GM03348 (cell line): ENCODE data around the gene BFSP1.
A peak's percentile ranks its signal among the peaks of the same experiment; 100 is the strongest.

Experiments
- DNase-seq: peaks from one replicate; pipeline ENCODE4 v3.0.0; 2012; ENCODE audit warnings: low spot score

BFSP1 gene

GRCh38 chr20:17520583-17520982 lies 10.6 kb downstream of the BFSP1 start:
- DNase-seq = no peak

- no peak for DNase-seq
These were observed 11.4 kb downstream of the BFSP1 start for GRCh38 chr20:17519606-17520285.

DNA sequence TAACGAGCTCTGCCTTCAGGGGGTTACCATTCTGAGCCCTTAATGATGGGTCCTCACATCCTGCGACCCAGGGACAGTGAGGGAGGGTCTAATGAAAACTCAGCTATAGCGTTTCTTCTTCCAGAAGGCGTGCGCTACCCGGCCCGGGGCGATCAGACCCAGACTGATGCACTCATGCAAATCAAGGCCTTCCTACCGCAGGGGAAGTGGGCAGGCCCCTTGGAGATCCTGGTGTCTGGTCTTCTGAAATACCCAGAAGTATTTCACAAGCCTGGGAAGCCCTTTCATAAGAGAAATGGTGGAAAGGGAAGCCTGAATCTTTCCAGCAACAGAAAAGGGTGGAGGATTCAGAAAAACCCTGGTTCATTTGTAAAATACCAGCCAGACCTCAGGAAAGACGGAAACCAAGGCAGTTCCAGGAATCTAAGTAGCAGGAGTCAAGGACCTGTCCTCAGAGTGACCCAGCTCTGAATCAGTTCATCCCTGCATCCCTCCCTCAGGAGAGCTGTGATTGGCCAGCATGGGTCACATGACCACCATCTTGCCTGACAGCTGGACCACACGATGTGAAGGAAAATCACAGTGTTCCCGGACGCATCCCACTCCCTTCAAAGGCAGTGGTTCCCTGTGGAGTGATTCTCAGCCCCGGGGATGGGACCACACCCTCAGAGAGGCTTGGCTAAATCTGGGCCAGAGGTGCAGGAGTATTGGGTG lies 12.7 kb downstream of the BFSP1 start:
- peak; percentile 42 for DNase-seq

DNA sequence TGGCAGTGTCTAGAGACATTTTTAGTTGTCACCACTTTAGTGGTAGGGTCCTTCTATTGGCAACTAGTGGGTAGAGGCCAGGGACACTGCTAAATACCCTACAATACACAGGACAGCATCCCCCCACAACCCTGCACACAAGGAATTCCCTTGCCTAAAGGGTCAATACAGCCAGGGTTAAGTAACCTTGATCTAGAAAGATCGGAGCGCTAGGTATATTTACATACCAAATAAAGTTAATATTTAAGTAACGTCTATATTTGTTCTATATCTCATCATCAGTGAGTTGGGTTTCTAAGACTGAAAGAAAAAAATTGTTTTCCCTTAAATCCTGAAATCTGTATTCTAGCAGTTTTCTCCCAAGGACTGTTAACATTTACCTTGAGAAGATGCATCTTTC lies 16.1 kb downstream of the BFSP1 start:
- no peak for DNase-seq

GRCh38 chr20:17513939-17514338 lies 17.2 kb downstream of the BFSP1 start:
- no peak for DNase-seq

DNA sequence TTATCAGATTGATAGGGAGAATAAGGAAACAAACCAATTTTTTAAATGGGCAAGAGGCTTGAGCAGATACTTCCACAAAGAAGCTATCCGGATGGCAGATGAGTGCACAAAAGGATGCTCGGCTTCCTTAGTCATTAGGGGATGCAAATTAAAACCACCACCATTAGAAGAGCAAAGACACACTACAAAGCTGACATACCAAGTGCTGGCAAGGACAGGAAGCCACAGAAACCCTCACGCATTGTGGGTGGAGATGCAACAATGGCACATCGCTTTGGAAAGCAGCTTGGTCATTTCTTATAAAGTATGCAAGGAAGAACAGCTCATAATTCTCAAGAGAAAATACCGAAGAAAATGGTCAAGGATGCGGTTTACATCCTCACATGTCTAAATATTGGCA lies 19.8 kb downstream of the BFSP1 start:
- DNase-seq = no peak

- DNase-seq = no peak
These were observed 20.6 kb downstream of the BFSP1 start for GRCh38 chr20:17510548-17510947.

GRCh38 chr20:17508756-17509155 lies 22.4 kb downstream of the BFSP1 start:
- no peak for DNase-seq

DNA sequence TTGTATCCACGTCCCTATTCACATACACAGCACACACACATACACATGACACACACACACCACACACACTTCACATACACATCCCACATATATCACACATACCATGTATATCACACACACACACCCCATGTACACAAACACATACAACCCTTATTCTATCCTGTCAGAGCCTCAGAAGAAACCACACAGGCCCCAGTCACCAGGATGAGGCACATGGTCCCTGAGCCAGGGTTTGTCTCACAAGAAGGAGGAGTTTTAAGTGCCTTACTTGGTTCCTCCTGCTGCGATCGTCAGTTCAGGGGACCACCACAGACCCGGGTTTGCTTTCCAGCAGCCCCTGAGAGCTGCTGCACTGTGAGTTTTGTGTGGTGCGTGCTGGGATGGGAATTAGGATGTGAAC lies 23.6 kb downstream of the BFSP1 start:
- no peak for DNase-seq

GRCh38 chr20:17507032-17507431 lies 24.1 kb downstream of the BFSP1 start:
- no peak for DNase-seq

DNA sequence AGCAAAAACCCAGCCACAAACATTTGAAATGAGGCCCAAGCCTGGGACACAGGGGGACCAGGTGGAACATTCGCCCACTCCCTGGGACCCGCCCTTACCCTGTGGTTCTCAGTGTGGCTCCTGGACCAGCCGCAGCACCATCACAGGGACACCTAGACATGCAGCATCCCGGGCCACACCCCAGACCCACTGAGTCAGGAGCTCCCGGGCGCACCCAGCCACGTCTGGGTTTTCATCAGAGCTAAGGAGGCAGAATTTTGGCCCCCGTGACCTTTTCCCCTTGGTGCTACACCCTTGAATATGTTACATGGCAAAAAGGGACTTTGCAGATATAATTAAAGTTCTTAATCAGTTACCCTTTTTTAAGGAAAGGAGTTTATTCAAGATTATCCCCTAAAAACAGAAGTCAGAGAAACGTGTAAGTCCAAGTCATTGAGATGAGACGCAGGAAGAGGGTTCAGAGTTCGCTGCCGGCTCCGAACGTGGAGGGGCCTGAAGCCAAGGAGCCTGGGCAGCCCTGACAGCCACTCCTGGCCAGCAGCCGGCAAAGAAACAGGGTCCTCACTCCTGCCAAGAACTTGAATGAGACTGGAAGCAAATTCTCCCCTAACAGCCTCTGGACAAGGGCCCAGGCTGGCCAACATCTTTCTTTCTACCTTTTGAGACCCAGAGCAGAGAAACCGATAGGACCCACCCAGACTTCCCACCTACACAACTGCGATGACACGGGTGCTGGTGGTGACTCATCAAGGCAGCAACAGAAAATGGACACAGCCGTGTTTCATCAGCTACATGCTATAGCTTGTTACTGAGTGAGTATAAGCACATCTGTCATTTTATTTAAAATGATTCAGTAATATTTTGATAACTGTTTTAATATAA lies 25.3 kb downstream of the BFSP1 start:
- DNase-seq = peak; percentile 39

GRCh38 chr20:17504898-17505635 lies 26.1 kb downstream of the BFSP1 start:
- peak; percentile 83 for DNase-seq

DNA sequence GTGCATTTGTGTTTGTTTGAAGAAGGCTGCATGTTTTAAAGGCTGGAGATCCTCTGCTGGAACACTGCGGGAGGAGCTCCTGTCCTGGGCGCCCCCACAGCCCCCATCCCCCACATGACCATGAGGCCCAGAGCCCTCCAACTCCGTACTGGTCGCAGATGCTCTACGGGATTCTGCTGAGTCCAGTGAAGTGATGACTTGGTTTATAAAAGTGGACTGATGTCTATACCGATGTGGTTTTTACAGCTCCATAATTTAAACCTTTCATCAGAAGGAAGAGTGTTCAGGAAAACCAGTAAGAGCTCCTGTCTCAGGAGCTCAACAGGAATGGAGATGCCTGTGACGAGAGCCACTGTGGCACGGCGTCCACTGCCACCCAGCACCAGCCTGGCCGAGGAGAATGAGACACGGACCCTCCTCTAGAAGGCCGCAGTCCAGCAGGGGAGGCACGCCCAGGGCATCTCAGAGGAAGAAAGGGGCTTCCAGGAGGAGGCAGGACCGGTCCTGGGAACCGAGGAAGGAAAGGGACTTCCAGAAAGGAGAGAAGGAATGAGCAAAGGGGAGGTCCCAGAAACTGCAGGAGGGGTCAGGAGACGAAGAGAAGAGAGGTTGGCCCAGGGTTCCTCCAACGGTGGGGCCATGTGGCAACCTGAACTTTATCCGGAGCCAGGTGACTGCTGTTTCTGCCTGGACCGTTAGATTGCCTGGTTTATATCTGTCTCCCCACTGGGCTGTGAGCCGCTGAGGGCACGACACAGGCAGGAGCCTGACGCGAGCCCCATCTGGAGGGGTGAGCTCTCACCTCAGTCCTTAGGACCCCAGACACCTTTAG lies 26.9 kb downstream of the BFSP1 start:
- DNase-seq = peak; percentile 25

DNA sequence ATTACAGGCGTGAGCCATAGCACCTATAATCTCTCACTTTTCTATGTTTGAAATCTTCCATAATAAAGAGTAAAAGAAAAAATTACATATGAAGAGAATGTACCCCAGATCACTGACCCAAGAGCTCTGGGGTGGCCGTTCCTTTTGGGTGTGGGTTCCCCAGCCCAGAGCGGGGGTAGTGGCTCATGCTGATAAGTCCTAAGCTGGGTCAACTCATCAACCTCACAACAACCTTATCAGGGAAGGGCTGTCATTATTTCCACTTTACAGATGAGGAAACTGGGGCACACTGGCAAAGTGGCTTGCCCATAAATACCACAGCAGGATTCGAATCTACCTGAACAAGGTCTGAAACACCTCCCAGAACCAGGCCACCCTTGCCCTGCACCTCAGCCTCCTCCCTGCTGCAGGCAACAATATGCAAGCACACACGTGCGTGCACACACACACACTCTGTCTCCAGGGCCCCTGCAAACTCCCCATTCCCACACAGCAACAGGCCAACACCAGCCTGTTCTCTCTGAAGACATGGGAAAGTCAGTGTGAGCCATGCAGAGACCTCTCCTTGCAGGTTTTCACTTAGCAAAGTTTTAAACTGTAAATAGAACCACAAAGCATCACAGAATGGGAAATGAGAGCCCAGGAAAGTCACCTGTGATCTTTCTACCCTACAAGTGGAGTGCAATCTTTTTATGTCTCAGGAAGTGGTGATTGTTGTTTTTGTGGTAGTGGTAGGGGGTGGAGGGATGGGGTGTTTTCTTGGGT lies 27.7 kb downstream of the BFSP1 start:
- no peak for DNase-seq

DNA sequence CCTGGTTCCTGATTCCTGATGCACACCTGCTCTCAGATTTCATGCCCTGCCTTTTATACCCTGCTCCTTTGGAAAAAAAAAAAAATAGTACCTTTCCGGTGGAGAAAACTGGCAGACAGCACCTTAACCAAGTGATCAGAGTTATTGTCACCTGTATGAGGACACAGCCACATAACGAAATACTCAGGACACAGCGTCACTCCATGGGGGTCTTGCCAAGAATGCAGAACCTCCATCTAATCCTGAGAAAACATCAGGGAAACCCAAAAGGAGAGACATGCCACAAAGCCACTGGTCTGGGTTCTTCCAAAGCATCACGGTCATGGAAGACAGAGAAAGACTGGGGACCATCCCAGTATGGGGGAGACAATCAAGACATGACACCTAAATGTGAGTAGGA lies 29.1 kb downstream of the BFSP1 start:
- DNase-seq = no peak

GRCh38 chr20:17501701-17502100 lies 29.5 kb downstream of the BFSP1 start:
- DNase-seq = no peak

GRCh38 chr20:17500826-17501225 lies 30.4 kb downstream of the BFSP1 start:
- no peak for DNase-seq

GRCh38 chr20:17500271-17500670 lies 30.9 kb downstream of the BFSP1 start:
- DNase-seq = no peak

GRCh38 chr20:17499041-17499440 lies 32.1 kb downstream of the BFSP1 start:
- no peak for DNase-seq

GRCh38 chr20:17498641-17499040 lies 32.5 kb downstream of the BFSP1 start:
- DNase-seq = no peak
